ENCODE measurements around the gene SNX8. TPM values are rescaled to one million over a fixed set of nuclear protein-coding genes. Genes with fewer than 3 reads are reported as not detected.

Gene SNX8
- total and polyA plus RNA-seq, 9 of the 15 experiments (the other 6 are each of a cell fraction or from before 2014, with no cell fraction given) = 2.7 to 51.6 (median 16.9) TPM

DNA sequence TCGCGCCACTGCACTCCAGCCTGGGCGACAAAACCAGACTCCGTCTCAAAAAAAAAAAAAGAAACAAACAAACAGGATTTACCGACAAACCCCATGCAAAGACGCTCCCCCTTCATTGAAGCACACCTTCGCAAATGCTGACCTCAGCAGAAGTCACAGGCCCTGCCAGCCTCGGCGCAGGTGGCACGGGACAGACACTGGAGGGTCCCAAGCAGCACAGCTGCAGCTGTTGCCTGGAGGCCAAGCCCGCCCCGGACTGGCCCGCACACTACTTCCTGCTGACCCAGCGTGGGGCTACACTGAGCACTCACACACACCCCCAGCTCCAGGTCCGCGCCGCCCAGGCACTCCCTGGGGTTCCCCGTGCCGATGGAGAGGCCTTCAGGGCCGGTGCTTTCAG lies 31.2 kb downstream of the SNX8 start (continued):
- 0 out of 2 replicates have a peak, but pooled peaks have one; percentile 31 for TF ChIP-seq POLR2G (IDR thresholded peaks at IDR 0.05; ENCODE audit: low read depth, low read length)
- TF ChIP-seq, protein P1, sequence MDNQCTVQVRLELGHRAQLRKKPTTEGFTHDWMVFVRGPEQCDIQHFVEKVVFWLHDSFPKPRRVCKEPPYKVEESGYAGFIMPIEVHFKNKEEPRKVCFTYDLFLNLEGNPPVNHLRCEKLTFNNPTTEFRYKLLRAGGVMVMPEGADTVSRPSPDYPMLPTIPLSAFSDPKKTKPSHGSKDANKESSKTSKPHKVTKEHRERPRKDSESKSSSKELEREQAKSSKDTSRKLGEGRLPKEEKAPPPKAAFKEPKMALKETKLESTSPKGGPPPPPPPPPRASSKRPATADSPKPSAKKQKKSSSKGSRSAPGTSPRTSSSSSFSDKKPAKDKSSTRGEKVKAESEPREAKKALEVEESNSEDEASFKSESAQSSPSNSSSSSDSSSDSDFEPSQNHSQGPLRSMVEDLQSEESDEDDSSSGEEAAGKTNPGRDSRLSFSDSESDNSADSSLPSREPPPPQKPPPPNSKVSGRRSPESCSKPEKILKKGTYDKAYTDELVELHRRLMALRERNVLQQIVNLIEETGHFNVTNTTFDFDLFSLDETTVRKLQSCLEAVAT (IDR thresholded peaks at IDR 0.05) = peak in 1 of 2 experiments; percentile 77; a peak in 1 of 4 replicates
- TF ChIP-seq C11orf30 (IDR thresholded peaks at IDR 0.05; ENCODE audit: low read depth) = peak; percentile 78

DNA sequence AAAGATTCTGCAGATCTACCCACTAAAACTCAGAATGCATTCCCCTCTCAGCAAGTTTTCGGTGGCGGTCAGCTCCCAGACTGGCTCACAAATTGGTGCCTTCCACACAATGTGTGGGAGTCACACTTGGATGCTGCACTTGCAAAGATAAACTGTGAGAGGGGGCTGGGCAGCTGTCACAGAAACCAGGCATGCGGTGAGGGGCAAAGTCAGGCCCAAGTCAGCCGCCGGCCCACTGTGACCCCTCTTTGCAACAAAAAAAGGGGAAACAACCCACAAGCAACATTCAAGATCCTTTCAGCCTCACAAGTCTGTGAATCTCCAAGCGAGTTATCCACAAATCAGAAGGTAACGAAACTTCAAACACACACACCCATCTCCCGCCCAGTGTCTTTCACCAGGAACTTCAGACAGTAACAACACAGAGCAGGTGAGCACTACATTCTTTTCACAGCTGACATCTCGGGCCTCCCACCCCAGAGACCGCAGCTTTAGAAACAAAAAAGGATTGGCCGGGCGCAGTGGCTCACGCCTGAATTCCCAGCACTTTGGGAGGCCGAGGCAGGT lies 32.0 kb downstream of the SNX8 start:
- POLR2A ChIA-PET = interaction anchor here (0.8 to 1.5 kb wide), 3 partner anchors 11 to 40 kb away, joined by 4 read pairs; partner anchors contain the start of genes MRM2 and NUDT1
- H3K36me3 ChIP-seq (ENCODE audit: control insufficient read depth, insufficient read depth, low read length) = peaks cover 12% of the 10 kb centered on the region; the same call in 1 of the 3 replicates
- peaks cover 21% of the 10 kb centered on the region for H3K79me2 ChIP-seq (ENCODE audit: control insufficient read depth, insufficient read depth, low read length)
- H3K27ac ChIP-seq (ENCODE audit: extremely low read depth, low read depth, low read length) = no peak overlapping the region
- CTCF ChIA-PET (ENCODE audit: low intra/inter-chr PET ratio) = interaction anchor here (0.6 kb wide), 1 partner anchor 19 kb away, joined by 3 read pairs; no protein-coding TSS in a partner anchor
- no peak overlapping the region for H2AFZ ChIP-seq (ENCODE audit: low read depth, low read length)
- ATAC-seq (peak; percentile 88), FAIRE-seq (peak; percentile 93), DNase-seq (ENCODE audit: extremely low read depth in 1 of 4, low spot score in 3 of 4) (peak; percentile 59 to 80 (median 70))
- peak overlapping the region; percentile 48; the same call in 1 of the 2 replicates for H3K4me2 ChIP-seq (ENCODE audit: insufficient read depth, low read length)
- 30% methylated on average over 14 of the region's 14 CpGs for WGBS (ENCODE audit: insufficient coverage, low coverage, missing lambda C conversion rate)
- H3K4me3 ChIP-seq = no peak overlapping the region
- H3K9me1 ChIP-seq (ENCODE audit: control insufficient read depth, insufficient read depth, low read length) = no peaks in the 10 kb centered on the region
- in situ Hi-C loops (cut with MboI) (no loop called here), intact Hi-C loops (cut with micrococcal nuclease) (no loop called here)
- peak overlapping the region; percentile 10 to 78; a peak in 2 of 4 replicates for H3K9ac ChIP-seq (ENCODE audit: insufficient read depth in 1 of 2, low read depth in 2 of 2, low read length in 2 of 2)
- H3K9me3 ChIP-seq (replicated peaks; ENCODE audit: control insufficient read depth, insufficient read depth, low read depth, low read length) = no peaks in the 10 kb centered on the region
- peaks cover 21% of the 10 kb centered on the region; the same call in 1 of the 2 replicates for H4K20me1 ChIP-seq (replicated peaks; ENCODE audit: control insufficient read depth, insufficient read depth, low read length)
- no peaks in the 10 kb centered on the region for H3K27me3 ChIP-seq (ENCODE audit: control insufficient read depth in 2 of 2, insufficient read depth in 2 of 2, low read length in 2 of 2)
- peaks cover 13 to 29% of the 10 kb centered on the region in 2 experiments for H3K4me1 ChIP-seq (replicated peaks in 1 of 2; ENCODE audit: control insufficient read depth in 2 of 2, insufficient read depth in 2 of 2, low read length in 2 of 2)
- BruUV-seq (replicated peaks) = no TSS peak
- TF ChIP-seq ZNF695 (CRISPR knock-in tag; IDR thresholded peaks at IDR 0.05) (no peak), ZNF586 (CRISPR knock-in tag; conservative IDR thresholded peaks at IDR 0.05) (no peak), HLTF (IDR thresholded peaks at IDR 0.05) (no peak), SUPT5H (IDR thresholded peaks at IDR 0.05) (no peak), SIN3A (IDR thresholded peaks at IDR 0.05; ENCODE audit: borderline replicate concordance in 2 of 2, control insufficient read depth in 1 of 2, low read depth in 2 of 2, low read length in 2 of 2) (peak in 1 of 2 experiments; percentile 63; a peak in 1 of 4 replicates), SMAD4 (CRISPR knock-in tag; conservative IDR thresholded peaks at IDR 0.05) (peak; percentile 54; the same call in 1 of the 2 replicates), HDAC2 (IDR thresholded peaks at IDR 0.05) (0 out of 2 replicates have a peak, but pooled peaks have one; percentile 21), NCOR1 (IDR thresholded peaks at IDR 0.05) (peak; percentile 71), RCOR1 (IDR thresholded peaks at IDR 0.05; ENCODE audit: borderline replicate concordance in 1 of 2, low read depth in 2 of 2, low read length in 2 of 2) (peak in 1 of 2 experiments; percentile 81; a peak in 2 of 4 replicates), HNRNPK (IDR thresholded peaks at IDR 0.05; ENCODE audit: low read depth, low read length, poor library complexity, severe bottlenecking) (no peak), NFIC (IDR thresholded peaks at IDR 0.05) (peak; percentile 5; the same call in 1 of the 2 replicates), NR2C2 (CRISPR knock-in tag; IDR thresholded peaks at IDR 0.05) (no peak), NR2C2 (tag; IDR thresholded peaks at IDR 0.05) (no peak)
- TF ChIP-seq, protein P2, sequence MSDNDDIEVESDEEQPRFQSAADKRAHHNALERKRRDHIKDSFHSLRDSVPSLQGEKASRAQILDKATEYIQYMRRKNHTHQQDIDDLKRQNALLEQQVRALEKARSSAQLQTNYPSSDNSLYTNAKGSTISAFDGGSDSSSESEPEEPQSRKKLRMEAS (CRISPR knock-in tag; IDR thresholded peaks at IDR 0.05) = peak; percentile 48

All from K562 (cell line).